K562 (cell line): ENCODE results near the gene RALB. TPM values are rescaled to one million over a fixed set of nuclear protein-coding genes. Genes with fewer than 3 reads are reported as not detected.

ENCODE experiments used
- CBFB ChIP-seq: sonication (generic); formaldehyde crosslinking; IDR thresholded peaks from 2 replicates; pipeline ENCODE4 v1.4.0; 2020; ENCODE audit warnings: mild to moderate bottlenecking, missing genetic modification reagents
- CBX5 ChIP-seq: IDR thresholded peaks from 2 replicates; pipeline ENCODE4 v1.6.1; 2014; ENCODE audit warnings: low read depth, borderline replicate concordance
- DACH1 ChIP-seq: fragments of 450-650 bp; IDR thresholded peaks from 2 replicates; pipeline ENCODE4 v1.6.1; 2018; ENCODE audit not compliant: partially characterized antibody
- ETV1 ChIP-seq: fragments of 450-650 bp; conservative IDR thresholded peaks from 2 replicates; pipeline ENCODE4 v1.6.1; 2016; ENCODE audit warnings: missing genetic modification characterization, control low read depth, low read depth, missing compliant biosample characterization
- ETV5 ChIP-seq: sonication (generic); formaldehyde crosslinking; IDR thresholded peaks from 2 replicates; pipeline ENCODE4 v1.4.0; 2020; ENCODE audit warnings: low read depth, mild to moderate bottlenecking, missing genetic modification reagents
- HCFC1 ChIP-seq: IDR thresholded peaks from 2 replicates; pipeline ENCODE4 v1.6.1; 2012; ENCODE audit warnings: low read depth, low read length, improper control_type of control experiment
- ILK ChIP-seq: fragments of 450-650 bp; IDR thresholded peaks from 2 replicates; pipeline ENCODE4 v1.6.1; 2016; ENCODE audit warnings: missing genetic modification characterization, low read depth, mild to moderate bottlenecking, missing compliant biosample characterization, moderate library complexity, borderline replicate concordance
- KAT2B ChIP-seq: IDR thresholded peaks from one replicate; pipeline ENCODE4 v1.6.1; 2012; ENCODE audit warnings: low read depth, mild to moderate bottlenecking, control low read depth, inconsistent platforms, low read length, moderate library complexity
- L3MBTL2 ChIP-seq: fragments of 450-650 bp; IDR thresholded peaks from 2 replicates; pipeline ENCODE4 v1.6.1; 2016; ENCODE audit warnings: mild to moderate bottlenecking, moderate library complexity
- NCOA6 ChIP-seq: fragments of 450-650 bp; IDR thresholded peaks from 2 replicates; pipeline ENCODE4 v1.6.1; 2017; ENCODE audit warnings: mild to moderate bottlenecking
- NFXL1 ChIP-seq: fragments of 450-650 bp; formaldehyde crosslinking; IDR thresholded peaks from 2 replicates; pipeline ENCODE4 v1.4.0; 2021; ENCODE audit warnings: mild to moderate bottlenecking
- SIN3B ChIP-seq: fragments of 450-650 bp; IDR thresholded peaks from 2 replicates; pipeline ENCODE4 v1.6.1; 2017; ENCODE audit warnings: low read depth, mild to moderate bottlenecking, moderate library complexity
- TRIM28 ChIP-seq: fragments of 450-650 bp; IDR thresholded peaks from 2 replicates; pipeline ENCODE4 v1.6.1; 2017
- ZKSCAN8 ChIP-seq: fragments of 200-800 bp; sonication (Bioruptor generic); IDR thresholded peaks from 2 replicates; pipeline ENCODE4 v1.6.1; 2016; ENCODE audit warnings: missing genetic modification characterization, missing compliant biosample characterization
- ZNF217 ChIP-seq: sonication (generic); formaldehyde crosslinking; IDR thresholded peaks from 2 replicates; pipeline ENCODE4 v1.8.0; 2022; ENCODE audit warnings: mild to moderate bottlenecking, missing genetic modification reagents
- ZNF253 ChIP-seq: fragments of 250-450 bp; sonication (Bioruptor Pico); conservative IDR thresholded peaks from 2 replicates; pipeline ENCODE4 v1.6.1; 2021; ENCODE audit warnings: mild to moderate bottlenecking
- ZNF3 ChIP-seq: fragments of 250-450 bp; sonication (Bioruptor Pico); IDR thresholded peaks from 2 replicates; pipeline ENCODE4 v1.5.0; 2021; ENCODE audit warnings: mild to moderate bottlenecking, moderate library complexity
- ZNF696 ChIP-seq: fragments of 250-450 bp; sonication (Bioruptor Pico); conservative IDR thresholded peaks from 2 replicates; pipeline ENCODE4 v1.4.0; 2020; ENCODE audit warnings: mild to moderate bottlenecking, moderate library complexity
- ZNF766 ChIP-seq: fragments of 200-800 bp; sonication (Bioruptor generic); conservative IDR thresholded peaks from 2 replicates; pipeline ENCODE4 v1.6.1; 2016; ENCODE audit warnings: missing genetic modification characterization, missing compliant biosample characterization
- polyA plus RNA-seq, 8 experiments: library from polyadenylated mRNA; depleted of rRNA in 4 of 8; stranded (reverse) in 5 of 8; unstranded in 3 of 8; fragments of >200 nt; fragmentation: Nextera tagmentation in 2 of 8; fragmentation: Illumina TruSeq in 1 of 8; extraction: Ambion mirVana in 2 of 8; extraction: Trizol in 1 of 8; gene quantifications; 2 replicates each; pipeline versions ENCODE4 v1.2.1 to v1.2.3, GENCODE V29; 2011 to 2014; ENCODE audit warnings: inconsistent platforms in 1 of 8, missing spikeins in 1 of 8
- total RNA-seq, 7 experiments: library from RNA; depleted of rRNA in 6 of 7; stranded (reverse); fragments of >200 nt in 6 of 7; fragmentation: Illumina TruSeq in 2 of 7; extraction: Trizol in 2 of 7; gene quantifications; 2 replicates each; pipeline versions ENCODE4 v1.2.1 to v1.2.3, GENCODE V29; 2011 to 2021; ENCODE audit warnings: low replicate concordance in 1 of 7
- TF ChIP-seq, protein P1 (sequence below): fragments of 450-650 bp; IDR thresholded peaks from 2 replicates; pipeline ENCODE4 v1.6.1; 2018; ENCODE audit warnings: mild to moderate bottlenecking, low read depth; ENCODE audit not compliant: partially characterized antibody
- TF ChIP-seq, protein P2 (sequence below): sonication (generic); formaldehyde crosslinking; IDR thresholded peaks from 2 replicates; pipeline ENCODE4 v1.8.1; 2023; ENCODE audit warnings: mild to moderate bottlenecking, missing genetic modification reagents
- TF ChIP-seq, protein P3 (sequence below): sonication (generic); formaldehyde crosslinking; IDR thresholded peaks from 2 replicates; pipeline ENCODE4 v1.8.0; 2022; ENCODE audit warnings: mild to moderate bottlenecking, missing genetic modification reagents

Gene RALB
- total and polyA plus RNA-seq, 9 of the 15 experiments (the other 6 are each of a cell fraction or from before 2014, with no cell fraction given), result 14.8 to 65.6 (median 38.4) TPM

DNA sequence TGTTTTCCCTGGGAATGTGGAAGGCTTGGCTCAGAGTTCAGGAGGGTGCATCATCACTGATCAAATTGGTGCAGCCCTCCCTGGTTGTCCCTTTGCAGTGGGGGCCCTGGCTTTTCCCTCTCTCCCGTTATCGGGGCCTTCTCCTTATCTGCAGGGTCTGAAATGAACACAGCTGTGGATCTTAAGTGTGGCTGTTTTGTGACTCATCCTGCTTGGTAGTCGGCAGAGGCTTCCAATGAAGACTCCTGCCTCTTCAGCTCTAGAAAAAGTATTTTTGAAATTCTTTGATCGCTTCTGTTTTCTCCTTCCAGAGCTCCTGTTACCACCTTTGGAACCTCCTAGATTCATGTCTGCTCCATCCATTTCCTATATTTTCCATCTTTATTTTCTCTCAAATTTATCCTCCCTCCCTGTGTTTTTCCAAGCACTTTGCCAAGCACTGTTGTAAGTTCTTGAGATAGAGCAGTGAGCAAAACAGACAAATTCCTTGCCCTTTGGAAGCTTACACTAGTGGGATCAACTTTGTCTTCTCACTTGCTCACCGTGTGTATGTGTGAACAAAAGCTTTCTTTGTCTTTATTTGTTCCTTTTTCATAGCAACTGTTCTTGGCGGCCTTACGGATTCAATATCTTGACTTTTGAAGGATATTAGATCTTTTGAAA, 45.7 kb downstream of the RALB start (continued):
- TF ChIP-seq, protein P1, sequence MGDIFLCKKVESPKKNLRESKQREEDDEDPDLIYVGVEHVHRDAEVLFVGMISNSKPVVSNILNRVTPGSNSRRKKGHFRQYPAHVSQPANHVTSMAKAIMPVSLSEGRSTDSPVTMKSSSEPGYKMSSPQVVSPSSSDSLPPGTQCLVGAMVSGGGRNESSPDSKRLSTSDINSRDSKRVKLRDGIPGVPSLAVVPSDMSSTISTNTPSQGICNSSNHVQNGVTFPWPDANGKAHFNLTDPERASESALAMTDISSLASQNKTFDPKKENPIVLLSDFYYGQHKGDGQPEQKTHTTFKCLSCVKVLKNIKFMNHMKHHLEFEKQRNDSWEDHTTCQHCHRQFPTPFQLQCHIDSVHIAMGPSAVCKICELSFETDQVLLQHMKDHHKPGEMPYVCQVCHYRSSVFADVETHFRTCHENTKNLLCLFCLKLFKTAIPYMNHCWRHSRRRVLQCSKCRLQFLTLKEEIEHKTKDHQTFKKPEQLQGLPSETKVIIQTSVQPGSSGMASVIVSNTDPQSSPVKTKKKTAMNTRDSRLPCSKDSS, result no peak
- TF ChIP-seq TRIM28 (no peak), ZKSCAN8 (CRISPR knock-in tag) (no peak), CBX5 (no peak), ZNF3 (CRISPR knock-in tag) (no peak), ZNF766 (CRISPR knock-in tag) (no peak), ZNF253 (CRISPR knock-in tag) (no peak), L3MBTL2 (no peak), ETV5 (CRISPR knock-in tag) (no peak), CBFB (no peak), ZNF217 (CRISPR knock-in tag) (no peak), KAT2B (no peak), DACH1 (peak; percentile 68), ZNF696 (no peak), ILK (tag) (no peak), NFXL1 (CRISPR knock-in tag) (no peak), SIN3B (no peak), HCFC1 (no peak), NCOA6 (no peak), ETV1 (tag) (no peak)
- TF ChIP-seq, protein P2, sequence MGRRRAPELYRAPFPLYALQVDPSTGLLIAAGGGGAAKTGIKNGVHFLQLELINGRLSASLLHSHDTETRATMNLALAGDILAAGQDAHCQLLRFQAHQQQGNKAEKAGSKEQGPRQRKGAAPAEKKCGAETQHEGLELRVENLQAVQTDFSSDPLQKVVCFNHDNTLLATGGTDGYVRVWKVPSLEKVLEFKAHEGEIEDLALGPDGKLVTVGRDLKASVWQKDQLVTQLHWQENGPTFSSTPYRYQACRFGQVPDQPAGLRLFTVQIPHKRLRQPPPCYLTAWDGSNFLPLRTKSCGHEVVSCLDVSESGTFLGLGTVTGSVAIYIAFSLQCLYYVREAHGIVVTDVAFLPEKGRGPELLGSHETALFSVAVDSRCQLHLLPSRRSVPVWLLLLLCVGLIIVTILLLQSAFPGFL, result no peak
- TF ChIP-seq, protein P3, sequence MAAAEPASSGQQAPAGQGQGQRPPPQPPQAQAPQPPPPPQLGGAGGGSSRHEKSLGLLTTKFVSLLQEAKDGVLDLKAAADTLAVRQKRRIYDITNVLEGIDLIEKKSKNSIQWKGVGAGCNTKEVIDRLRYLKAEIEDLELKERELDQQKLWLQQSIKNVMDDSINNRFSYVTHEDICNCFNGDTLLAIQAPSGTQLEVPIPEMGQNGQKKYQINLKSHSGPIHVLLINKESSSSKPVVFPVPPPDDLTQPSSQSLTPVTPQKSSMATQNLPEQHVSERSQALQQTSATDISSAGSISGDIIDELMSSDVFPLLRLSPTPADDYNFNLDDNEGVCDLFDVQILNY (CRISPR knock-in tag), result no peak
